ENCODE data around the gene GOLGA8F. TPM values are rescaled to one million over a fixed set of nuclear protein-coding genes. Genes with fewer than 3 reads are reported as not detected.

Gene GOLGA8F, protein sequence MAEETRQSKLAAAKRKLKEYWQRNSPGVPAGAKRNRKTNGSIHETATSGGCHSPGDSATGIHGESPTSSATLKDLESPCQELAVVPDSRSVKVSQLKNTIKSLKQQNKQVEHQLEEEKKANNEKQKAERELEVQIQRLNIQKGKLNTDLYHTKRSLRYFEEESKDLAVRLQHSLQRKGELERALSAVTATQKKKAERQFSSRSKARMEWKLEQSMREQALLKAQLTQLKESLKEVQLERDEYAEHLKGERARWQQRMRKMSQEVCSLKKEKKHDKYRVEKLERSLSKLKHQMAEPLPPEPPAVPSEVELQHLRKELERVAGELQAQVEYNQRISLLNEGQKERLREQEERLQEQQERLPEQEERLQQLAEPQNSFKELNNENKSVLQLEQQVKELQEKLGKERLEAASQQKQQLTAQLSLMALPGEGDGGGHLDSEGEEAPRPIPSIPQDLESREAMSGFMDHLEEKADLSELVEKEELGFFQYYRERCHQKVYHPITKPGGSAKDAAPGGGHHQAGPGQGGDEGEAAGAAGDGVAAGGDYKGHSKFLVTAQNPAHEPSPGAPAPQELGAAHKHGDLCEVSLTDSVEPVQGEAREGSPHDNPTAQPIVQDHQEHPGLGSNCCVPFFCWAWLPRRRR
- not detected in 2 replicates for total RNA-seq

DNA sequence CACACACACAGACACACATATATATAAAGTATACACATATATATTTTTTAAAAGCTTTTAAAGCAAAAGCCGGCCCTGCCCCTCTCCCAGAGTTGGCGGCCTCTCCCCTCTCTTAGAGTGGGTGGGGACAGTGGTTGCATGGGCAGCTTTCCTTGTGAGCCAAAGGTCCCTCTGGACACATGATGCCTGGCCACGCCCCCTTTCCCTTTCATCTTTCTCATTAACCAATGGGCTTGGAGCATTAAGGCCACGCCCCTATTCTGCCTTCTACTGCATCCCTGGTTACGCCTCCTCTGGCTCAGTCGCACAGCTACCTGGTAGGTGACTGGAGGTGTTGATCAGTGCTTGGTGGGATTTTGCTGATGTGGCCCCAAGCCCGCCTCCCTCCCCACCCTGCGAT lies at the start of gene GOLGA8F:
Gene GOLGA8F (plus strand): TSS at position 301 of the 400 bp plus-strand sequence. CDS start 98 bp downstream, at position 399.

DNA sequence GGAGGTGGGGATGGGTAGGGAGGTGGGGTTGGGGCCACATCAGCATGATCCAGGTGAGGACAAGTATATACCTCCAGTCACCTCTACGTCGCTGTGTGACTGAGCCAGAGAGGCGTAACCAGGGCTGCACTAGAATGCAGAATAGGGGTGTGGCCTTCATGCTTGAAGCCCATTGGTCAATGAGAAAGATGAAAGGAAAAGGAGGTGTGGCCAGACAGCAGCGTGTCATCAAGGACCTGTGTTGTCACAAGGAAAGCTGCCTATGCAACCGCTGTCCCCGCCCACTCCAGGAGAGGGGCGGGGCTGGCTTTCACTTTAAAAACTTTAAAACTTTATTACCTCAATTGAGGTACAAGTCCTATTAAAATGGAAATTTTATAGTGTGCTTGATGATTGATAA lies 20.5 kb upstream of the GOLGA8F start, which contains the start of gene GOLGA6L24:
Gene GOLGA6L24 (minus strand): TSS at position 101 of the 400 bp plus-strand sequence. CDS start 61 bp downstream, at position 40.

Other genes starting within 250 kb of the GOLGA8F start
- gene HERC2, start 56.5 kb upstream of the GOLGA8F start, total RNA-seq: 35.7 and 44.8 TPM in 2 replicates
- gene GOLGA6L24, start 20.6 kb upstream of the GOLGA8F start, total RNA-seq: not detected in 2 replicates
- gene GOLGA8G, start 154.3 kb downstream of the GOLGA8F start, total RNA-seq: not detected in 2 replicates
- gene GOLGA6L25, start 174.9 kb downstream of the GOLGA8F start, total RNA-seq: not detected in 2 replicates

Measured in epithelial cell of umbilical artery (primary cell).